ENCODE results near the gene BCR.

- TF ChIP-seq POLR2A (IDR thresholded peaks at IDR 0.05) (no peak), POLR2AphosphoS5 (IDR thresholded peaks at IDR 0.05) (no peak)
Observed at GRCh38 chr22:23166042-23166831, 14.1 kb upstream of the BCR start.

Data from suprapubic skin (tissue), 4 donors.